ENCODE results near the gene BACH2.

- TF ChIP-seq, protein P1, sequence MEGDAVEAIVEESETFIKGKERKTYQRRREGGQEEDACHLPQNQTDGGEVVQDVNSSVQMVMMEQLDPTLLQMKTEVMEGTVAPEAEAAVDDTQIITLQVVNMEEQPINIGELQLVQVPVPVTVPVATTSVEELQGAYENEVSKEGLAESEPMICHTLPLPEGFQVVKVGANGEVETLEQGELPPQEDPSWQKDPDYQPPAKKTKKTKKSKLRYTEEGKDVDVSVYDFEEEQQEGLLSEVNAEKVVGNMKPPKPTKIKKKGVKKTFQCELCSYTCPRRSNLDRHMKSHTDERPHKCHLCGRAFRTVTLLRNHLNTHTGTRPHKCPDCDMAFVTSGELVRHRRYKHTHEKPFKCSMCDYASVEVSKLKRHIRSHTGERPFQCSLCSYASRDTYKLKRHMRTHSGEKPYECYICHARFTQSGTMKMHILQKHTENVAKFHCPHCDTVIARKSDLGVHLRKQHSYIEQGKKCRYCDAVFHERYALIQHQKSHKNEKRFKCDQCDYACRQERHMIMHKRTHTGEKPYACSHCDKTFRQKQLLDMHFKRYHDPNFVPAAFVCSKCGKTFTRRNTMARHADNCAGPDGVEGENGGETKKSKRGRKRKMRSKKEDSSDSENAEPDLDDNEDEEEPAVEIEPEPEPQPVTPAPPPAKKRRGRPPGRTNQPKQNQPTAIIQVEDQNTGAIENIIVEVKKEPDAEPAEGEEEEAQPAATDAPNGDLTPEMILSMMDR (IDR thresholded peaks at IDR 0.05; ENCODE audit: insufficient read depth, low read length, poor library complexity, severe bottlenecking) = no peak
- TF ChIP-seq EZH2phosphoT487 (conservative IDR thresholded peaks at IDR 0.05; ENCODE audit: low read length) = no peak
These were observed 77.8 kb downstream of the BACH2 start for GRCh38 chr6:90218959-90219208.
